ENCODE results near the gene HES2.
"Not testable (repeated sequence)": the region's sequence is repeated elsewhere in the genome, so short reads cannot be mapped to it uniquely, and the experiment has no call there.

The HES2 gene, protein sequence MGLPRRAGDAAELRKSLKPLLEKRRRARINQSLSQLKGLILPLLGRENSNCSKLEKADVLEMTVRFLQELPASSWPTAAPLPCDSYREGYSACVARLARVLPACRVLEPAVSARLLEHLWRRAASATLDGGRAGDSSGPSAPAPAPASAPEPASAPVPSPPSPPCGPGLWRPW

DNA sequence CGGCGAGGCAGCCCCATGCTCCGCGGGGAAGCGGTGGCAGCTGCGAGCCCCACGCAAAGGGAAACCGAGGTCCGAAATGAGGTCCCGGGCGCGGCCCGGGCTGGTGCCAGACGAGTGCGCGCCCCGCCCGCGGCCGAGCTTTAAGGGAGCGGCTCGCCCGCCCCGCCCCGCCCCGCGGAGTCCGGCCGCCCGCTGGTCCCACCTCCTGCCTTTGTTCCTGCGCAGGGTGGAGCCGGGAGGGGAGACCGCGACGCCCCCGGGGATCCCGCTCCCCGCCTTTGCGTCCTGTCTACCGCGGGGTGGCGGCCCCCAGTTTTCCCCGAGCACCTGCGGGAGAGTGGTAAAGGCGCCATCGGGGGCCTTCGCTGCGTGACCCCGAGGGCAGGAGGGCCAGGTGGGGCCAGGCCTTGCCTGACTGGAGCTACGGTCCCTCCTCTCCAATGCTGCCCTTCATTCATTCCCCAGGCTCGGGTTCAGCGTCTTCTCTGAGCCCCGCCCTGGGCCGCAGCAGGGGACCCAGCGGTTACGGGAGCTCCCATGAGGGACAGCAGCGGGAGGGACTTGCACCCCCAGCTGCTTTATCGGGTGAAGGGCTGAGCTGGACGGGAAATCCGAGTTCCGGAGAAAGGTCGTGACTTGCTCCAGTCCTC lies at the start of gene HES2:
Gene HES2, minus strand, starts transcription at position 116 of the 650 bp plus-strand sequence. Its CDS starts 99 bp downstream, at position 17.
- DNase-seq (ENCODE audit: low read depth, low spot score) = no peak

- DNase-seq (ENCODE audit: low read depth, low spot score) = no peak
Observed at GRCh38 chr1:6468729-6469461, 49.2 kb upstream of the HES2 start.

DNA sequence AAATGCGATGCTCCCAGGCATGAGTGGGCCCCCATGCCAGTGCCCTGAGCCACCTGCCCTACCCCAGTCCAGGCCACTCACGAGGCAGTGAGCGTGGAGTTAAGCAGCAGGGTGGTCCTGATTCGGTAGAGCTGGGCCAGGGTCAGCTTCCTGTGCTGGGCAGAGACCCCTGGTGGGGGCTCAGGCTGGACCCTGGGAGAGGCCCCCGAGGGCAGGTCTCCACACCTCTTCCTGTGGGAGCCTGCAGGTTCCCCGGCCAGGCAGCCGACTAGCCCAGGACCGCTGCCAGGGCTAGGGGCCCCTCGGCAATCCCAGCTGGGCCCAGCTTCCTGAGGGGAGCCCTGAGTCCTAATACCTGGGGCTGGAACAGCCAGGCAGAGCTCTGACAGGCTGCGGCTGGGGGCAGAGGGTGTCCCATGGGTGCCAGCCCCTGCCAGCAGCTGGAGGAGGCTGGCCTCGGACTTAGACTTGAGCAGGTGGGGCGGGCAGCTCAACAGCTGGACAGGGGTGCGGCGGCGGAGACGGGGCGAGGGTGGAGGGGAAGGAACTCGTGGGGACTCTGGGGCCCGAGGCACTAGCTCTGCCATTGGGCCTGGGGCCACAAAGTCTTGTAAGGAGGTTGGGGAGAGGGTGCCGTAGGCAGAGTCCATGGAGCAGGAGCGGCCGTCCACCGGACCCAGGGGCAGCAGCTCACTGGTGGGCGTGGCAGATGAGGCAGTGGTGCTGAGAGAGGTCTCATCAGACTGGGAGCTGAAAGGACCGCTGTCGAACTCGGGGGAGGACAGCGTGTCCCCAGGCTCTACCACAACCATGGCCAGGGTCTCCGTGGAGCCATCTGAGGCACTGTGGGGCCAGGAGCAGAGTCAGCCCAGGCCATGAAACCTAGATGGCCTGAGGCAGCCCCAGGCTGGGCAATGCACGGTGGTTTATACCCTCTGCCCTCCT lies 48.3 kb upstream of the HES2 start:
- DNase-seq (ENCODE audit: low read depth, low spot score) = no peak

GRCh38 chr1:6467224-6467623 lies 47.5 kb upstream of the HES2 start:
- no peak for DNase-seq (ENCODE audit: low read depth, low spot score)

- no peak for DNase-seq (ENCODE audit: low read depth, low spot score)
Observed at GRCh38 chr1:6466751-6467150, 47.0 kb upstream of the HES2 start.

DNA sequence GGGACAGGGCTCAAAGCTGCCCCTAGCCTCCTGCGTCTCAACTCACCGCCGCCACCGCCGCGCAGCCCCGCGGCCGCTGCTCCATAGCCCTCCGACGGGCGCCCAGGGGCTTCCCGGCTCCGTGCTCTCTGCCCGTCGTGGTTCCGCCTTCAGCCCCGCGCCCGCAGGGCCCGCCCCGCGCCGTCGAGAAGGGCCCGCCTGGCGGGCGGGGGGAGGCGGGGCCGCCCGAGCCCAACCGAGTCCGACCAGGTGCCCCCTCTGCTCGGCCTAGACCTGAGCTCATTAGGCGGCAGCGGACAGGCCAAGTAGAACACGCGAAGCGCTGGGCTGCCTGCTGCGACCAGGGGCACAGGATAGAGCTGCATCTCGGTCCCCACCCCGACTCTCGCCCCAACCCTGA lies 46.3 kb upstream of the HES2 start, which contains the start of gene TNFRSF25:
Gene TNFRSF25, minus strand, starts transcription at position 151 of the 400 bp plus-strand sequence. Its CDS starts 66 bp downstream, at position 85.
- no peak for DNase-seq (ENCODE audit: low read depth, low spot score)

DNA sequence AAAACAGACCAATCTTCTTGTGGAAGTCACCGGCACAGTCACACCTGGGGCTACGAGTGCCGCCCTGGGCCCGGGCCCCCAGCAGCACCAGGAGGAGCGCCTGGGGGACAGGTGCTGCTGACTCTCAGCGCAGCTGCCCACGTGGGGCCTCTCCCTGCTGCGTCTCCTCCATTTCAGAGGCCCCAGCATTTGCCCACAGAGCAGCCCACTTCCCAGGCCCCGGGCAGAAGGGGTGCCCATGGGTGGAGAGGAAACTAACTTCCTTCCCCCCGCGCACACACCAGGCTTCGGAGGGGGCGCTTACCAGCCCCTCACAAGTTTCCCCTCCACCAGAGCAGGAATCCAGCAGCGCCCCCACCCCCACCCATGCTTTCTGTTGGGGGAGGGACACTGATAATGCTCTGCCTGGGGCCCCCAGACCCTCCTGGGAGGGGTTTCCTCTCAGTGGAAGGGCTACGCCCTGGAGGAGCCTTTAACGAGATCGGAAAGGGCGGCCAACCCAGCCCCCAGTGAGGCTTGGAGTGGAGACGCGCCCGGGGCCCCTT lies 45.8 kb upstream of the HES2 start:
- DNase-seq (ENCODE audit: low read depth, low spot score) = no peak

DNA sequence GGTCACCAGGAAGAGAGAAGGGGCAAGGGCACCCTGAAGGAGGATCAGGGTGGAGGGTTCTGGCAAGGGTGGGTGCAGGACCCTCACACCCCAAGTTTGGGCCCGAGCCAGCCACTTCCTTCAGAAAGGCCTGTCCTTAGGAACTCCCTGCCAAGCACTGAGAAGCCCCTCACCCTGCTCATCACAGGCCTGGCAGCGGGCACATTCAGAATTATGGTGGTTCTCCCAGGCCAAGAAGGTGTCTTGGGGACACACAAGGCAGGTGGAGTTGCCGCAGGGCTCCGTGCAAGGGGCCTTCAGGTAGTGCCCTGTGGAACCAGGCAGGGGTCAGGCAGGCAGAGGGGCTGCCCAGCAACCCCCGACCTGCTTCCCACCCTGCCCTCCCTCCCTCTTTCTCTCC lies 45.2 kb upstream of the HES2 start:
- DNase-seq (ENCODE audit: low read depth, low spot score) = no peak

DNA sequence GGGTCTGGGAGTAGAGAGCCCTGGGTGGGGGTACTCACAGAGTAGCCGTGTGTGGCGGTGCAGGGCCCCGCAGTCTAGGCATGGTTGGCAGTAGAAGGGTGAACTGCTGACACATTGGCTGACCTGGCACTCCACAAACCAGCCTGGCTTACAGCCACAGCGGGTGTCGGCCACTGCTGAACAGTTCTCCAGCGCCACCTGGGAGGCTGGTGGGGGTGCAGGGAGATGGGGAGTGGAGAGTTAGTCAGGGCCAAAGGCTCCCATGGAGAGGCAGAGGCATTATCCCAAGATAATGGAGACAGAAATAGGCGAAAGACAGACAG lies 44.8 kb upstream of the HES2 start:
- no peak for DNase-seq (ENCODE audit: low read depth, low spot score)

DNA sequence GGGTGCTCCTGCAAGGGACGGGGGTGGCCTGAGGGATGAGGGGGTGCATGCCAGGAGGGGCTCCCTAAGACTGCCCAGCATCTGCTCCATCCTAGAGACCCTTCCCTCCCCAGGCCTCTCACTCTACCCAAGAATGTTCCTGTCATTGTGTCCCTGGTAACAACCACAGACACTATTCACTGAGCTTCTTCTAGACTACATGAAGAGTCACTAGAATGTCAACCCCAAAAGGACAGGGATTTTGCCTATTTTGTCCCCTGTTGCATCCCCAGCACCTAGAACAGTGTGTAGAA lies 43.3 kb upstream of the HES2 start:
- DNase-seq (ENCODE audit: low read depth, low spot score) = no peak

DNA sequence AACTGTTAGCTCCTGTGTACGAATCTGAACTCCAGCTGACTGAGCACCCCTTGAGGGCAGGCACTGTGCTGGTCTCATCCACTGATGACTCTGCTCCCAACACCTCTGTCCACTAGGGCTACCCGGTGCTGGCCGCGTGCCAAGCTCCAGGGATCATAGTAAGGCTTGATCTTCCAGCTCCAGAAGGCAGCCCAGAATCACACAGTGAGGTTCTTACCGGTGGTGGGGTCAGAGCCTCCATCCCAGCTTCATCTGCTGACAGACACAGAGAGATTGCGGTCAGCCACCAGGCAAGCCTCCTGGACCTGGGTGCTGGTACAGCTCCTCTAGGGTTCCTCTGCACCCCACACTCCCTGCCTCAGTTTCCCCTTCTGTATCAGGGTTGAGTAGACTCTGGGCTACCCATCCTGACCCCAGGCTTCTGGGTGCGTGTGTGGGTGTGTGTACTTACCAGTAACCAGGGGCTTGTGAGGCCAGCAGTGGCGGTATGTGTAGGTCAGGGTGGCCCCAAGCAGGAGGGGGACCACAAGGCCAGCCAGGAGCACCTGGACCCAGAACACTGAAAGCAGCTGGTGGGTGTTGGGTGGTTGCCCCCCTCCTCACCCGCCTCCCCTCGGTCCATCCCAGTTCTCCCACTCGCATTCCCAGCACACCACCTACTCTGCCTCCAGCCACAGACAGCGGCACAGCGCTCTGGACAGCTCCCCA lies 42.8 kb upstream of the HES2 start:
- DNase-seq (ENCODE audit: low read depth, low spot score) = no peak

DNA sequence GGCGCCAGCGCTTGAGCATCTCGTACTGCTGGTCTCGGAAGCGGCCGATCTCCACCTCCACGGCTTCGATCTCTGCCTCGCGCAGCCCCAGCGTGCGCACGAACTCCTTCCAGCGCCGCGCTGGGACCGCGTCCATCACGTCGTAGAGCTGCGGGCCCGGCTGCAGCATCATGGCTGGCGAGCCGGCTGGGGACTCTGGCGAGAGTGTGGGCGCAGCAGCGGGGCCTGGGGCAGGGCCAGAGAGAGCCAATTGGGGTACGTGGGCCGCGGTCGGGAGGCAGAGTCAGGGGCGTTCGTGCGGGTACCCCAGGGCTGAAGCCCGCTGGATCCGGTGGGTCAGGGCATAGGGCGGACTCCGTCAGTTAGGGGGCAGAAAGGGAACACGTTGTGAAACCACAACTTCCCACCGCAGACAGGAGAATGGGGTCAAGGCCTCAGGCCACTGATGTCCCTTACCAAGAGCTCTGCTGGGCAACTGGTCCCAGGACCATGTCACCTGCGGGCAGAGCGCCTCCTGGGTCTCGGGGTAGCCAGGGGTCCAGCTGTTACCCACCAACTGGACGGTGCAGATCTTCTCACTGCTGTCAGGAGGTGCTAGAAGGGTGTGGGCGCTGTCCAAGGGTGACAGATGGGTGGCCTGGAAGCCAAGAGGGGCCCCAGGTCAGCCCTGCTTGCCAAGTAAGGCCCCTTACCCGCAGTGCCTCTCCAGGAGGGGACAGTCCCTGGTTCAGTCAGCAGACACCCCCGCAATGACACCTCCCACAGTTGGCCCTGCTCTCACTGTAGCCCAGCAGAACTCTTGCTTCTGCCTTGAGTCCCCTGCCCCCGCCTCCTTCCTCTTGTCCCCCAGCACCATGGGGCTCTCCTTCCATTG lies 42.1 kb upstream of the HES2 start:
- no peak for DNase-seq (ENCODE audit: low read depth, low spot score)

- no peak for DNase-seq (ENCODE audit: low read depth, low spot score)
Observed at GRCh38 chr1:6461051-6461530, 41.4 kb upstream of the HES2 start.

DNA sequence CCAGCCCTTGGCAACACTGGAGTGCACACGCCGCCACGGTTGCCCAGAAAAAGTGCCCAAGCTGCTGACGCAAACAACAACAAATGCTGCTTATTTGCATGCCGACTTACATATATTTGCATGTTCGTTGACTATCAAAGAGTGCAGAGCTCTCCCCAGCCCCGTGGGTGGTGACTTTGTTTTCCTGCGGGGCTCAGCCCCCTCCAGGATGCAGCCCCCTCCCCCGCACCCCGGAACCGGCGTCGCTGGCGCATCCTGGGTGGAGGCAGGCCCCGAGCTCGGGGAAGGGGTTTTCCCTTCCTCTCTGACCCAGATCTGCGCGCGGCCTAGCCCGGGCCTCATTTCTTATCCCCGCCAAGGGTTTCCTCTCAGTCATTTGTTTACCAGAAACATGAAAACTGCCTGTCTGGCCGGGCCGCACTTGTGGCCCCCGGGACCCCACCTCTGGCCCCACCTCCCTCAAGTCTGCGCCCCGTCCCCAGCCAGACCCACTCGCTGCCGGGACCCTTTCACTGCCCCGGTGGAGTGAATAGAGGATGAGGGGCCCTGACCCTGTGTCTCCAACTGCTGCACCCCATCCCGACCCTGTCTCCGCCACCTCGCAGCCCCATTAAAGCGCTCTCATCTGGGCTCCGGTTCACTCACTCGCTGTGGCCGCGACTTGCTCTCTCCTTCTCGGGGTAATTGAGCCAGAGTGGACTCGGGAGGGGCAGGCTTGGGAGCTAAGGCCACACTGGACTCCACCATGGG lies 40.8 kb upstream of the HES2 start:
- DNase-seq (ENCODE audit: low read depth, low spot score) = peak; percentile 74

DNA sequence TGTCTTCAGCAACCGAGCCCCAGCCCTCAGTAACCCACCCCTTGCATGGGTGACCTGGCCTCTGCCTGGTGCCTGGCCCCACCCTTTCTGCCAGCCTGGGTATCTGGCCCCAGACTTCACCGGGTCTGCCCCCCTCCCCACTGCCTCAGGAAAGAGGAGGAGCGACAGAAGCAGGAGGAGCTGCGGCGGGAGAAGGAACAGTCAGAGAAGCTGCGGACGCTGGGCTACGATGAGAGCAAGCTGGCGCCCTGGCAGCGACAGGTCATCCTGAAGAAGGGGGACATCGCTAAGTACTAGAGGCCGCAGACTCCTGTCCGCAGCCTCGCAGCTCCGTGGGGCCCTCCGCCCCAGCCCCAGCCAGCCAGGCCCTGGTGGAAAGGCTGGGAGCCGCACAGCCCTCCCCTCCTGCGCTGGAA lies 40.1 kb upstream of the HES2 start:
- DNase-seq (ENCODE audit: low read depth, low spot score) = no peak

- DNase-seq (ENCODE audit: low read depth, low spot score) = no peak
Observed at GRCh38 chr1:6456800-6457466, 37.2 kb upstream of the HES2 start.

- not testable (repeated sequence) for DNase-seq (ENCODE audit: low read depth, low spot score)
Observed at GRCh38 chr1:6455752-6456520, 36.2 kb upstream of the HES2 start.

Data from activated CD4-positive, CD25-positive, alpha-beta regulatory T cell treated with anti-CD3 and anti-CD28 coated beads, Interleukin-2, amount 50 U/mL, for 16 hours (primary cell).